Measurements from ENCODE around the gene IGF1R. TPM values are rescaled to one million over a fixed set of nuclear protein-coding genes. Genes with fewer than 3 reads are reported as not detected.

IGF1R gene
- total and polyA plus RNA-seq, 2 experiments from 2014 or later = 10.8 to 42.9 TPM

DNA sequence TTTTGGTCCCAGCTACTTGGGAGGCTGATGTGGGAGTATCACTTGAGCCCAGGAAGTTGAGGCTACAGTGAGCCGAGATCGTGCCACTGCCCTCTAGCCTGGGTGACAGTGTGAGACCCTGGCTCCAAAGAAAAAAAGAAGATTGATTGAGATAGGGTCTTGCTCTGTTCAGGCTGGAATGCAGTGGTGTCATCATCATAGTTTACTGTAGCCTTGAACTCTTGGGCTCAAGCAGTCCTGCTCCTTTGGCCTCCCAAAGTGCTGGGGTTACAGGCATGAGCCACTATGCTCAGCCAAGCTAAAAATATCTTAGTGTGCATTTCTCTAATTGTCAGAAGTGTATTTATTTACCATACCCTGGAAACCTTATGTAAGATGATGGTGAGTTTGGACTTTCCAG lies 43.9 kb downstream of the IGF1R start:
- Histone ChIP-seq H3K27me3 (no peaks in the 10 kb centered on the region), H3K9me2 (replicated peaks; ENCODE audit: insufficient read depth) (no peaks in the 10 kb centered on the region), H3K4me3 (no peak overlapping the region), H3K4me1 (ENCODE audit: insufficient read depth) (peaks cover 4% of the 10 kb centered on the region), H4K20me1 (ENCODE audit: insufficient read depth, poor library complexity, severe bottlenecking) (peaks cover 81% of the 10 kb centered on the region), H3K9me3 (ENCODE audit: low read depth) (no peaks in the 10 kb centered on the region), H3K36me3 (replicated peaks; ENCODE audit: insufficient read depth, low read depth) (no peaks in the 10 kb centered on the region), H2AFZ (no peak overlapping the region), H3K4me2 (no peak overlapping the region), H3K27ac (no peak overlapping the region), H3K79me2 (peaks cover 98% of the 10 kb centered on the region)
- no peak for DNase-seq (ENCODE audit: low spot score)
- 72% methylated on average over 2 of the region's 2 CpGs for WGBS (ENCODE audit: low lambda C conversion rate, missing lambda C conversion rate)
- TF ChIP-seq EZH2 (IDR thresholded peaks at IDR 0.05; ENCODE audit: borderline replicate concordance) = no peak
- no peak for TF ChIP-seq EZH2phosphoT487 (IDR thresholded peaks at IDR 0.05; ENCODE audit: low read depth, severe bottlenecking, unreplicated experiment)
- TF ChIP-seq, protein P1, sequence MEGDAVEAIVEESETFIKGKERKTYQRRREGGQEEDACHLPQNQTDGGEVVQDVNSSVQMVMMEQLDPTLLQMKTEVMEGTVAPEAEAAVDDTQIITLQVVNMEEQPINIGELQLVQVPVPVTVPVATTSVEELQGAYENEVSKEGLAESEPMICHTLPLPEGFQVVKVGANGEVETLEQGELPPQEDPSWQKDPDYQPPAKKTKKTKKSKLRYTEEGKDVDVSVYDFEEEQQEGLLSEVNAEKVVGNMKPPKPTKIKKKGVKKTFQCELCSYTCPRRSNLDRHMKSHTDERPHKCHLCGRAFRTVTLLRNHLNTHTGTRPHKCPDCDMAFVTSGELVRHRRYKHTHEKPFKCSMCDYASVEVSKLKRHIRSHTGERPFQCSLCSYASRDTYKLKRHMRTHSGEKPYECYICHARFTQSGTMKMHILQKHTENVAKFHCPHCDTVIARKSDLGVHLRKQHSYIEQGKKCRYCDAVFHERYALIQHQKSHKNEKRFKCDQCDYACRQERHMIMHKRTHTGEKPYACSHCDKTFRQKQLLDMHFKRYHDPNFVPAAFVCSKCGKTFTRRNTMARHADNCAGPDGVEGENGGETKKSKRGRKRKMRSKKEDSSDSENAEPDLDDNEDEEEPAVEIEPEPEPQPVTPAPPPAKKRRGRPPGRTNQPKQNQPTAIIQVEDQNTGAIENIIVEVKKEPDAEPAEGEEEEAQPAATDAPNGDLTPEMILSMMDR (IDR thresholded peaks at IDR 0.05; ENCODE audit: poor library complexity) = no peak

DNA sequence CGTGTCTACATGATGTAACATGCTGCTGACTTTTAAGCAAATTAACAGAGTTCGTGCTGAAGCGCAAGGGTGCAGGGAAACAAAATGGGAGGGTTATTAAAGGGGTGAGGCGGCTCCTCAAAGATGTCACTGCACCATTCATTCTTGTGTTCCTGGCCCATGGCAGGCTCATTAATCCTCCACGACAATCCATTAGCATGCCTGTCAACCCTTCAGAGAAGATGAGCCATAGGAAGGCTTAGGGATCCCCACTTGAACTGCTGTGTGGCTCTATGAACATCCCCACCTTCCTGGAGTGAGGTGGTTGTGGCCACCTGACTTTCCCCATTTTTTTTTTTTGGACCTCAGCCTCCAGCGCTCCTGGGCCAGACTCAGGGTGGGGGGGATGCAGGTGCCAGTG lies 45.8 kb downstream of the IGF1R start:
- no peak for DNase-seq (ENCODE audit: low spot score)
- Histone ChIP-seq H2AFZ (no peak overlapping the region), H3K79me2 (peaks cover 98% of the 10 kb centered on the region), H3K9me2 (replicated peaks; ENCODE audit: insufficient read depth) (no peaks in the 10 kb centered on the region), H3K27ac (no peak overlapping the region), H3K36me3 (replicated peaks; ENCODE audit: insufficient read depth, low read depth) (no peaks in the 10 kb centered on the region), H3K4me2 (no peak overlapping the region), H3K4me1 (ENCODE audit: insufficient read depth) (peaks cover 6% of the 10 kb centered on the region), H3K4me3 (no peak overlapping the region), H4K20me1 (ENCODE audit: insufficient read depth, poor library complexity, severe bottlenecking) (peaks cover 87% of the 10 kb centered on the region), H3K27me3 (no peaks in the 10 kb centered on the region), H3K9me3 (ENCODE audit: low read depth) (no peaks in the 10 kb centered on the region)
- WGBS (ENCODE audit: low lambda C conversion rate, missing lambda C conversion rate) = 92% methylated on average over 6 of the region's 6 CpGs
- TF ChIP-seq, protein P1 (IDR thresholded peaks at IDR 0.05; ENCODE audit: poor library complexity) = no peak
- no peak for TF ChIP-seq EZH2phosphoT487 (IDR thresholded peaks at IDR 0.05; ENCODE audit: low read depth, severe bottlenecking, unreplicated experiment)
- TF ChIP-seq EZH2 (IDR thresholded peaks at IDR 0.05; ENCODE audit: borderline replicate concordance) = no peak

DNA sequence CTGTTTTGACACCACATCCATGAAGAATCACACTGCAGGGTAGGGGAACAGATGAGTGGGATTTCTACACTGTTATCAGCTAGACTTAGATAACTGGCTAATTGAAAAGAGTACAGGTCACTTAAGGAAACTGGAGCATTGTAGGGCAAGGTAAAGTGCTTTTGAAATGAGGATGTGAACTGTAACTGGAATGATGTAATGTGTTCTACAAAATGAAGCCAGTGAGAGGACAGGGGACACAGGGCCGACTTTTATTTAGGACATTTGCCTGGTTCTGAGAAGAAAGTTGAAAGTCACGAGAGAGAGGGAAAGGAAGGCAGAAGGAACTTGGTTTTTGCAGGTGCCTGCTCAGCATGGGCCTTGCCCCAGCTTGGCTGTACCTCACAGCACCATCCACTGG lies 50.5 kb downstream of the IGF1R start:
- TF ChIP-seq, protein P1 (IDR thresholded peaks at IDR 0.05; ENCODE audit: poor library complexity) = no peak
- no peak for TF ChIP-seq EZH2 (IDR thresholded peaks at IDR 0.05; ENCODE audit: borderline replicate concordance)
- no peak for TF ChIP-seq EZH2phosphoT487 (IDR thresholded peaks at IDR 0.05; ENCODE audit: low read depth, severe bottlenecking, unreplicated experiment)
- H3K4me3 ChIP-seq = no peak overlapping the region
- H3K27ac ChIP-seq = no peak overlapping the region
- no peaks in the 10 kb centered on the region for H3K9me2 ChIP-seq (replicated peaks; ENCODE audit: insufficient read depth)
- H3K79me2 ChIP-seq = peaks cover 97% of the 10 kb centered on the region
- H3K4me1 ChIP-seq (ENCODE audit: insufficient read depth) = peaks cover 14% of the 10 kb centered on the region
- H3K4me2 ChIP-seq = no peak overlapping the region
- WGBS (ENCODE audit: low lambda C conversion rate, missing lambda C conversion rate) = 96% methylated on average over 2 of the region's 2 CpGs
- no peak for DNase-seq (ENCODE audit: low spot score)
- no peaks in the 10 kb centered on the region for H3K36me3 ChIP-seq (replicated peaks; ENCODE audit: insufficient read depth, low read depth)
- no peak overlapping the region for H2AFZ ChIP-seq
- no peaks in the 10 kb centered on the region for H3K27me3 ChIP-seq
- H4K20me1 ChIP-seq (ENCODE audit: insufficient read depth, poor library complexity, severe bottlenecking) = peaks cover 80% of the 10 kb centered on the region
- no peaks in the 10 kb centered on the region for H3K9me3 ChIP-seq (ENCODE audit: low read depth)
